Measurements from ENCODE around the gene RAC2.

Gene RAC2

GRCh38 chr22:37275134-37275533 lies 31.1 kb upstream of the RAC2 start:
- no peak for DNase-seq

DNA sequence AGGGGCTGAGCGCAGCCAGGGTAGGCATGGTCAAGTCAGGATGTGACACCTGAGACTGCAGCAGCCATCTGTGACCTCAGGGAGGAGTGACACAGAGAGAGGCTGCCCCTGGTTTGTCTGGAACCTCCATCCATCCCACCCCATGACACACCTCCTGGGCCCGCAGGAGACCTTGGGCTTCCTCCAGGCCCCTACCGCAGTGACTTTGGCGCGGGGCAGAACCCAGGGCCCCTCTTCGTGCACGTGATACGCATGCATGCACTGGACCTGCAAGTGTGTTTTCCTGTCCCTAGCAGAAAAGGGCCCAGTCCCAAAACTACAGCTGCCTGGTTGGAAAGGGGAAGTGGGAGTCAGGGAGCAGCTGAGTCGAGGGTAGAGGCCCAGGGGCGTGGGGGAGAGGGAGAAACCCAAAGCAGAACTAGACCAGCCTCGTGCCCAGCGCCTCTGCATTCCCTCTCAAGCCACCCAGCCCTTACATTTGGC lies 30.4 kb upstream of the RAC2 start:
- DNase-seq: no peak

DNA sequence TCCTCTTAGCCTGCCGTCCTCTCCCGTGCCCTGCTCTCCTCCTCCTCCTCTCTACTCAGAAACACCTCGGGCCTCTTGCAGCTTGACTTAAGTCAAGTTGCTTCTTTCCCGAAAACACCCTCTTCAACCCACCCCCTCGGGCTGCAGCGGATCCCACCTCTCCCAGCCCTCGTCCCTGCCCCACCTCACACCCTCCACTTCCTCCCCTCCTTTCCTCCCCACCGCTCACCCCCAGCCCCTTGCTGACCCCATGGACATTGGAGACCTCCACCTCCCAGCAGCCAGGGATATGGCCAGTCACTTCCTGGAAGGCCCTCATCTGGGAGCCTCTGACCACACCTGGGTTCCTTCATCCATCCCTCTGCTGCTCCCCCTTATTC lies 29.8 kb upstream of the RAC2 start:
- DNase-seq: no peak

- DNase-seq: peak; percentile 16
These were observed 29.2 kb upstream of the RAC2 start for GRCh38 chr22:37273126-37273845.

GRCh38 chr22:37270928-37271650 lies 27.0 kb upstream of the RAC2 start:
- peak; percentile 79 for DNase-seq

DNA sequence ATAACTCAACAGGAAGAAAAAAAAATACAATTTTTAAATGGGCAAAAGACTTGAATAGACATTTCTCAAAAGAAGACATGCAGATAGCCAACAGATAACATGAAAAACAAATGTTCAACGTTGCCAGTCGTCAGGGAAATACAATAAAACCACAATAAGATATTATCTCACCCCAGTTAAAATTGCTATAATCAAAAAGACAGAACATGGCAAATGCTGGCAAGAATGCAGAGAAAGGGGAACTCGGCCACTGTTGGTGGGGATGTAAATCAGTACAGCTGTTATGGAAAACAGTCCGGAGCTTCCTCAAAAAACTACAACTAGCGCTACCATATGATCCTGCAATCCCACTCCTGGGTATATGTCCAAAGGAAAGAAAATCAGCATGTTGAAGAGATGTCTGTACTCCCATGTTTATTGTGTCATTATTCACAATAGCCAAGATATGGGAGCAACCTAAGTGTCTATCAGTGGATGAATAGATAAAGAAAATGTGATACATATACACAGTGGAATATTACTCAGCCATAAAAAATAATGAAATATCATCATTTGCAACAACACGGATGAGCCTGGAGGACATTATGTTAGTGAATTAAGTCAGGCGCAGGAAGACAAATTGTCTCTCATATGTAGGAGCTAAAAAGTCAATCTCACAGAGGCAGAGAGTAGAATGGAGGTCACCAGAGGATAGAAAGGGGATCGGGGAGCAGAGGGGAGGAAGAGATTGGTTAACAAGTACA lies 26.0 kb upstream of the RAC2 start:
- no peak for DNase-seq

DNA sequence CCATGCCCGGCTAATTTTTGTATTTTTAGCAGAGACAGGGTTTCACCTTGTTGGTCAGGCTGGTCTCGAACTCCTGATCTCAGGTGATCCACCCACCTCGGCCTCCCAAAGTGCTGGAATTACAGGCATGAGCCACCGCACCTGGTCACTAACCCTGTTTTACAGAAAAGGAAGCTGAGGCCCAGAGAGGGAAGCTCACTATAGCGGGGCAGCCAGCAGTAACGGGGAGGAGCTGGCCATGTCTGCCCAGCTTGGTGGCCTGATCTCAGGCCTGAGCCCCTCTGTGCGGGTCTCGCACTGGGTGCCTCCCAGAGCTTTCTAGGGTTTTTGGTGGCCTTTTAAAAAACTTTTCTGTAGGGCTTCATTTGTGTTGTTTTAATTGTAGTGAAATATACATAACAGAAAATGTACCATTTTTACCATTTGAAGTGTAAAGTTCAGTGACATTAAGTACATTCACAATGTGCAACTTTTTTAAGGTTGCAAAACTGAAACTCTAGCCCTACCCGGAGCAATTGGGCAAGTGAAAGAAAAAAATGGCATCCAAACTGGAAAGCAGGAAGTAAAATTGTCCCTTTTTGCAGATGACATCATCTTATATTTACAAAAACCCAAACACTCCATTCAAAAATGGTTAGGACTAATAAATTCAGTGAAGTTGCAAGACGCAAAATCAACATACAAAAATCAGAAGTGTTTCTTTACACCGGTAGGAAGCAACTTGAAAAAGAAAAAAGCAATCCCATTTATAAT lies 23.8 kb upstream of the RAC2 start:
- DNase-seq: no peak

- no peak for DNase-seq
These were observed 23.1 kb upstream of the RAC2 start for GRCh38 chr22:37267135-37267587.

- DNase-seq: no peak
These were observed 22.6 kb upstream of the RAC2 start for GRCh38 chr22:37266581-37267134.

- DNase-seq: no peak
These were observed 20.2 kb upstream of the RAC2 start for GRCh38 chr22:37263966-37264887.

DNA sequence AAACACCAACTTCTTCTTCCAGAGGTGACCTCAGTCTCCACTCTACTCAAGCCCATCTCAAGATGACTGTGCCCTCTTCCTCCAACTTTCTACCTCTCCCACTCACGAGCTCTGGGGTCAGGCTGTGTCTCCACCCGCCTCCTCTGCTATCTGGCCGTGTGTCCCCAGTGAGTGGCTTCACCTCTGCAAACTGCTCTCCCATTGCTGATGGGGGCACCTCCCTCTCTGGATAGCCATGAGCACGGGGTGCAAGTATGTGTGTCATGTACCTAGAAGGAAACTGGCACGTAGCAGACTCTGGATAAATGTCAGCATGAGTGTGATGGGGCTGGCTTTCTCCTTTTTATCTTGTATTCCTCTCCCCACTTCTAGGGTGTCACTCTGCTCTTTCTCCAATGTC lies 18.3 kb upstream of the RAC2 start:
- DNase-seq: no peak

- DNase-seq: no peak
These were observed 16.9 kb upstream of the RAC2 start for GRCh38 chr22:37260901-37261336.

GRCh38 chr22:37260155-37260795 lies 16.2 kb upstream of the RAC2 start:
- no peak for DNase-seq

- no peak for DNase-seq
These were observed 15.5 kb upstream of the RAC2 start for GRCh38 chr22:37259540-37260029.

- DNase-seq: no peak
These were observed 14.8 kb upstream of the RAC2 start for GRCh38 chr22:37258753-37259401.

DNA sequence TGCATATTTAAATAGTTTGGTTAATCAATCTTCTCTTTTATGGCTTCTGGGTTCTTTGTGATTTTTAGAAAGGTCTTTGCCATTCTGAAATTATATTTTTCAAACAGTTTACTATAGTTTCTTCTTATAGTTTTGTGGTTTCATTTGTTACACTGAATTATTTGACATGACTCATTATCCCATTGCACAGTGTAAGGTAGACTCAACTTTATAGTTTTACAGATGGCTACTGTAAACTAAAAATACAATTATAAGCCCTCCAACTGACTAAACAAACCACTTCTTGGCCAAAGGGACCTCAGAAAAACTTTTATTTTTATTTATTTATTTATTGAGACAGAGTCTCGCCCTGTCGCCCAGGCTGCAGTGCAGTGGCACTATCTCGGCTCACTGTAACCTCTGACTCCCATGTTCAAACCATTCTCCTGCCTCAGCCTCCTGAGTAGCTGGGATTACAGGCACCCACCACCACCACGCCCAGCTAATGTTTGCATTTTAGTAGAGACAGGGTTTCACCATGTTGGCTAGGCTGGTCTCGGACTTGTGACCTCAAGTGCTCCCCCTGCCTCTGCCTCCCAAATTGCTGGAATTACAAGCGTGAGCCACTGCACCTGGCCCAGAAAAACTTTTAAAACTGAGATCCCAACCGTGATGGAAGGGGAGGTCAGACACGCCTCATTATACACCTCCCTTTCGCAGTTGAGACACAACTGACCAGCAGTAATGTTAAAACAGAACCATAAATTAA lies 14.1 kb upstream of the RAC2 start:
- no peak for DNase-seq

GRCh38 chr22:37256075-37256726 lies 12.1 kb upstream of the RAC2 start:
- DNase-seq: no peak

DNA sequence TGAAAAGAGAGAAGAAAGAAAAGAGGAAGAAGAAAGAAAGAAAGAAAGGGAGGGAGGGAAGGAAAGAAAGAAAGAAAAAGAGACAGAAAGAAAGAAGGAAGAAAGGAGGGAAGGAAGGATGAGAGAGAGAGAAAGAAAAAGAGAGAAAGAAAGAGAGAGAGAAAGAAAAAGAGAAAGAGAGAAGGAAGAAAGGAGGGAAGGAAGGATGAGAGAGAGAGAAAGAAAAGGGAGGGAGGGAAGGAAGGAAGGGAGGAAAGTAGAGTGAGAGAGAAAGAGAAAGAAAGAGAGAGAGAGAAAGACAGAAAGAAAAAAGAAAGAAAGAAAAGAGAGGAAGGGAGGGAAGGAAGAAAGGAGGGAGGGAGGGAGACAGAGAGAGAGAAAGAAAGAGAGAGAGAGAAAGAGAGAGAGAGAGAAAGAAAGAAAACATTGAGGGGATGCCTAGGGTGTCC lies 11.5 kb upstream of the RAC2 start:
- no peak for DNase-seq

- DNase-seq: no peak
These were observed 10.8 kb upstream of the RAC2 start for GRCh38 chr22:37254867-37255233.
